B cell (primary cell): ENCODE data around the gene C12orf75. TPM values are rescaled to one million over a fixed set of nuclear protein-coding genes. Genes with fewer than 3 reads are reported as not detected.
"Not testable (repeated sequence)": the region's sequence is repeated elsewhere in the genome, so short reads cannot be mapped to it uniquely, and the experiment has no call there.

Experiments
- ATAC-seq: fragments of 200-7000 bp; cut with Tn5 transposase; one replicate; pipeline ENCODE4 v1.10.0; 2021; ENCODE audit warnings: low read depth, mild to moderate bottlenecking, moderate number of reproducible peaks, moderate library complexity
- CTCF ChIA-PET: fragments of 350-600 bp; sonication (Branson Sonifier 250); formaldehyde crosslinking; loops from one replicate; lab custom pipeline; 2021; ENCODE audit warnings: antibody characterized with exemption, inconsistent platforms; lab: Charles Lee
- POLR2A ChIA-PET: fragments of 350-600 bp; sonication (Branson Sonifier 250); formaldehyde crosslinking; loops from one replicate; lab custom pipeline; 2021; ENCODE audit warnings: antibody characterized with exemption; lab: Charles Lee
- DNase-seq: peaks from one replicate; pipeline ENCODE4 v3.0.0; 2013
- H2AFZ ChIP-seq: 2 replicates; pipeline ENCODE4 v1.6.1; 2012; ENCODE audit warnings: mild to moderate bottlenecking, low read depth, low read length; ENCODE audit not compliant: insufficient read depth, poor library complexity, severe bottlenecking
- H3K27ac ChIP-seq, 2 donors: 1 replicate in 1 of 2; 2 replicates in 1 of 2; pipeline ENCODE4 v1.5.1; 2012 to 2013; ENCODE audit warnings: low read length in 2 of 2, mild to moderate bottlenecking in 2 of 2, moderate library complexity in 1 of 2
- H3K27me3 ChIP-seq, 4 experiments: fragments of 200-600 bp in 1 of 4; sonication (generic) in 1 of 4; replicated peaks in 1 of 4; 1 replicate in 2 of 4; 2 replicates in 2 of 4; pipeline versions ENCODE4 v1.6.1 to v1.7.0; 2013 to 2016; ENCODE audit warnings: low read length in 3 of 4, mild to moderate bottlenecking in 2 of 4, mixed read lengths in 1 of 4, moderate library complexity in 1 of 4; ENCODE audit not compliant: insufficient read depth in 4 of 4, control insufficient read depth in 3 of 4; ENCODE audit errors: control extremely low read depth in 1 of 4
- H3K36me3 ChIP-seq, 2 experiments: replicated peaks in 1 of 2; 1 replicate in 1 of 2; 2 replicates in 1 of 2; pipeline versions ENCODE4 v1.6.1 to v1.7.1; 2013; ENCODE audit warnings: low read length in 1 of 2; ENCODE audit not compliant: insufficient read depth in 2 of 2, control insufficient read depth in 1 of 2; ENCODE audit errors: control extremely low read depth in 1 of 2, extremely low read depth in 1 of 2
- H3K4me1 ChIP-seq, 2 donors: fragments of 200-600 bp in 1 of 2; sonication (generic) in 1 of 2; 1 replicate in 1 of 2; 2 replicates in 1 of 2; pipeline versions ENCODE4 v1.5.1 to v1.6.1; 2013 to 2017; ENCODE audit warnings: low read length in 2 of 2; ENCODE audit not compliant: control insufficient read depth in 2 of 2, insufficient read depth in 2 of 2
- H3K4me2 ChIP-seq: replicated peaks from 2 replicates; pipeline ENCODE3; 2012; ENCODE audit warnings: mild to moderate bottlenecking, low read depth, low read length; ENCODE audit not compliant: poor library complexity, severe bottlenecking
- H3K4me3 ChIP-seq, 5 experiments: fragments of 200-600 bp in 1 of 5; sonication (generic) in 1 of 5; 1 replicate in 3 of 5; 2 replicates in 2 of 5; pipeline versions ENCODE4 v1.5.1 to v1.7.0; 2011 to 2016; ENCODE audit warnings: low read length in 4 of 5, mild to moderate bottlenecking in 4 of 5, low read depth in 2 of 5, control low read depth in 1 of 5, moderate library complexity in 1 of 5; ENCODE audit not compliant: insufficient read depth in 1 of 5; ENCODE audit errors: control extremely low read depth in 1 of 5, extremely low read depth in 1 of 5
- H3K79me2 ChIP-seq: fragments of 200-600 bp; sonication (generic); one replicate; pipeline ENCODE4 v1.6.0; 2016; ENCODE audit warnings: low read length; ENCODE audit not compliant: control insufficient read depth, insufficient read depth
- H3K9ac ChIP-seq: fragments of 200-600 bp; sonication (generic); 2 replicates; pipeline ENCODE4 v1.6.1; 2017; ENCODE audit warnings: mild to moderate bottlenecking, low read length, moderate library complexity
- H3K9me3 ChIP-seq, 3 donors: one replicate each; pipeline versions ENCODE4 v1.6.1 to v1.7.1; 2013; ENCODE audit warnings: low read length in 2 of 3; ENCODE audit not compliant: control insufficient read depth in 2 of 3, insufficient read depth in 1 of 3; ENCODE audit errors: control extremely low read depth in 1 of 3
- H4K20me1 ChIP-seq: 2 replicates; pipeline ENCODE4 v1.6.0; 2012; ENCODE audit warnings: mild to moderate bottlenecking, low read length; ENCODE audit not compliant: insufficient read depth, control insufficient read depth, poor library complexity, severe bottlenecking
- H3K27ac Mint-ChIP-seq: one replicate; pipeline ENCODE4 v1.8.0; 2021; ENCODE audit warnings: mixed read lengths
- H3K27me3 Mint-ChIP-seq: one replicate; pipeline ENCODE4 v1.8.0; 2021; ENCODE audit warnings: mixed read lengths
- H3K4me1 Mint-ChIP-seq: one replicate; pipeline ENCODE4 v1.8.0; 2021; ENCODE audit warnings: mixed read lengths
- H3K4me3 Mint-ChIP-seq: one replicate; pipeline ENCODE4 v1.8.0; 2021; ENCODE audit warnings: mixed read lengths
- H3K9me3 Mint-ChIP-seq: one replicate; pipeline ENCODE4 v1.8.0; 2022; ENCODE audit warnings: mixed read lengths; ENCODE audit not compliant: insufficient read depth
- EZH2 ChIP-seq: IDR thresholded peaks from 2 replicates; pipeline ENCODE4 v1.6.1; 2012; ENCODE audit warnings: borderline replicate concordance, low read depth, mild to moderate bottlenecking, moderate library complexity, low read length; ENCODE audit not compliant: insufficient read depth, poor library complexity, severe bottlenecking
- WGBS: methylation state at CpG from one replicate; pipeline ENCODE4 v1.1.5; 2013; ENCODE audit warnings: missing lambda C conversion rate; ENCODE audit not compliant: insufficient coverage; 5-methylcytosine and 5-hydroxymethylcytosine counted together
- intact Hi-C: fragments of 100-400 bp; cut with micrococcal nuclease; formaldehyde crosslinking; loops from one replicate; pipeline ENCODE4 v1.10.0; 2022
- polyA plus RNA-seq: library from polyadenylated mRNA; depleted of rRNA; stranded (reverse); fragments of >200 nt; gene quantifications from 2 replicates; pipeline ENCODE4 v1.2.3, GENCODE V29; 2012
- total RNA-seq, 2 donors: library from RNA; stranded (reverse); fragments of 120-200 nt in 1 of 2; gene quantifications; 1 replicate in 1 of 2; 2 replicates in 1 of 2; pipeline versions ENCODE4 v1.2.3 to v1.2.4, GENCODE V29; 2013 to 2022
- TF ChIP-seq, protein P1 (sequence below): fragments of 200-600 bp; IDR thresholded peaks from one replicate; pipeline ENCODE4 v1.8.0; 2022; ENCODE audit warnings: antibody characterized with exemption, mild to moderate bottlenecking

C12orf75 gene
- total and polyA plus RNA-seq, 2 donors (not counting 1 experiment from before 2014, with no cell fraction given) = 8.5 to 12.9 TPM

GRCh38 chr12:105338966-105339365 lies 8.5 kb downstream of the C12orf75 start:
- Mint-ChIP-seq H3K4me1 (peaks cover 18% of the 10 kb centered on the region), H3K9me3 (peaks cover 12% of the 10 kb centered on the region), H3K27me3 (no peaks in the 10 kb centered on the region), H3K27ac (no peak overlapping the region), H3K4me3 (no peak overlapping the region)
- Histone ChIP-seq H2AFZ (no peak overlapping the region), H3K9me3 (peaks cover 0 to 19% (median 17%) of the 10 kb centered on the region in 3 donors), H3K4me3 (no peak overlapping the region), H3K36me3 (peaks cover 2 to 3% of the 10 kb centered on the region in 2 experiments), H3K9ac (no peak overlapping the region), H4K20me1 (no peaks in the 10 kb centered on the region), H3K4me2 (no peak overlapping the region), H3K27me3 (no peaks in the 10 kb centered on the region), H3K4me1 (peaks cover 8 to 9% of the 10 kb centered on the region in 2 donors), H3K79me2 (peaks cover 80% of the 10 kb centered on the region), H3K27ac (no peak overlapping the region)
- DNase-seq (no peak), ATAC-seq (no peak)
- intact Hi-C loops = no loop called here
- WGBS = no CpG with 5 or more reads among the region's 1 CpG
- TF ChIP-seq EZH2 = no peak
- TF ChIP-seq, protein P1, sequence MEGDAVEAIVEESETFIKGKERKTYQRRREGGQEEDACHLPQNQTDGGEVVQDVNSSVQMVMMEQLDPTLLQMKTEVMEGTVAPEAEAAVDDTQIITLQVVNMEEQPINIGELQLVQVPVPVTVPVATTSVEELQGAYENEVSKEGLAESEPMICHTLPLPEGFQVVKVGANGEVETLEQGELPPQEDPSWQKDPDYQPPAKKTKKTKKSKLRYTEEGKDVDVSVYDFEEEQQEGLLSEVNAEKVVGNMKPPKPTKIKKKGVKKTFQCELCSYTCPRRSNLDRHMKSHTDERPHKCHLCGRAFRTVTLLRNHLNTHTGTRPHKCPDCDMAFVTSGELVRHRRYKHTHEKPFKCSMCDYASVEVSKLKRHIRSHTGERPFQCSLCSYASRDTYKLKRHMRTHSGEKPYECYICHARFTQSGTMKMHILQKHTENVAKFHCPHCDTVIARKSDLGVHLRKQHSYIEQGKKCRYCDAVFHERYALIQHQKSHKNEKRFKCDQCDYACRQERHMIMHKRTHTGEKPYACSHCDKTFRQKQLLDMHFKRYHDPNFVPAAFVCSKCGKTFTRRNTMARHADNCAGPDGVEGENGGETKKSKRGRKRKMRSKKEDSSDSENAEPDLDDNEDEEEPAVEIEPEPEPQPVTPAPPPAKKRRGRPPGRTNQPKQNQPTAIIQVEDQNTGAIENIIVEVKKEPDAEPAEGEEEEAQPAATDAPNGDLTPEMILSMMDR = no peak
- ChIA-PET POLR2A (no interaction called here), CTCF (interaction anchor here (0.6 kb wide), 1 partner anchor 45 kb away, joined by 3 read pairs; no protein-coding TSS in a partner anchor)

DNA sequence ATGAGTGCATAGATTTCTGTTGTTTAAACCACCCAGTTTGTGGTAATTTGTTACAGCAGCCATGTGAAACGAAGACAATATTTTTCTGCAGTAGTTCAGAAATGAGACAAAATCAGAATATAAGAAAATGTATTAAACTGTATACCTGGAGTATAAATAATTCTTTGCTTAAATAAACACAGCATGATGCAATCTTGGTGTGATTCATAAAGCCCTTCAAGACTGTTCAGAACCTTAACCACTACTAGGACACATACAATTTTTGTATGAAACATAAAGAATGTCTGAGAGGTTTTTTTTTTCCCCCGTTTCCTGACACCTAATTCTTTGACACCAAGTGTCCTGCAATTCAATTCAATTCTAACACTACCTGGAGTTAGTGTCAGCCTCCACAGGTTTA lies 10.5 kb downstream of the C12orf75 start:
- H3K4me1 Mint-ChIP-seq = peaks cover 12% of the 10 kb centered on the region
- no peaks in the 10 kb centered on the region for H3K27me3 Mint-ChIP-seq
- Histone ChIP-seq H3K79me2 (peaks cover 75% of the 10 kb centered on the region), H3K4me1 (peaks cover 2% of the 10 kb centered on the region in 2 donors), H3K9me3 (peaks cover 0 to 19% (median 17%) of the 10 kb centered on the region in 3 donors), H3K27ac (no peak overlapping the region), H3K9ac (no peak overlapping the region), H3K27me3 (no peaks in the 10 kb centered on the region), H3K36me3 (peaks cover 3% of the 10 kb centered on the region in 2 experiments), H4K20me1 (no peaks in the 10 kb centered on the region), H2AFZ (no peak overlapping the region), H3K4me3 (no peak overlapping the region), H3K4me2 (no peak overlapping the region)
- CTCF ChIA-PET = no interaction called here
- H3K4me3 Mint-ChIP-seq = no peak overlapping the region
- peaks cover 12% of the 10 kb centered on the region for H3K9me3 Mint-ChIP-seq
- no CpG with 5 or more reads among the region's 2 CpGs for WGBS
- ATAC-seq (no peak), DNase-seq (no peak)
- TF ChIP-seq EZH2 = no peak
- TF ChIP-seq, protein P1 = no peak
- POLR2A ChIA-PET = no interaction called here
- intact Hi-C loops = no loop called here
- H3K27ac Mint-ChIP-seq = no peak overlapping the region

DNA sequence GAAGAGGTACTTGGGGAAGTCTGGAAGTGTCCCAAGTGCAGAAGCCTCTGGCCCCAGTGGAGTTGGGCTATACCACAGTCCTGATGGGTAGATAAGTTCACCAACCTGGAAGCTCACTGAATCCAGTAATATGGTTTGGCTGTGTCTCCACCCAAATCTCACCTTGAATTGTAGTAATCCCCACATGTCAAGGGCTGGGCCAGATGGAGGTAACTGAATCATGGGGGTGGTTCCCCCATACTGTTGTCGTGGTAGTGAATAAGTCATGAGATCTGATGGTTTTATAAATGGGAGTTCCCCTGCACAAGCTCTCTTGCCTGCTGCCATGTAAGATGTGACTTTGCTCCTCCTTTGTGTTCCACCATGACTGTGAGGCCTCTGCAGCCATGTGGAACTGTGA lies 11.1 kb downstream of the C12orf75 start:
- intact Hi-C loops, H3K27me3 Mint-ChIP-seq, H3K4me2 ChIP-seq, DNase-seq, H3K9ac ChIP-seq, ATAC-seq, H3K27ac ChIP-seq, H2AFZ ChIP-seq, CTCF ChIA-PET, H3K27me3 ChIP-seq, H3K4me1 ChIP-seq, H3K36me3 ChIP-seq, H3K4me3 Mint-ChIP-seq, H3K27ac Mint-ChIP-seq, H3K4me3 ChIP-seq, POLR2A ChIA-PET, H4K20me1 ChIP-seq: not testable (repeated sequence)
- no CpG with 5 or more reads among the region's 1 CpG for WGBS
- peaks cover 0 to 19% (median 17%) of the 10 kb centered on the region in 3 donors for H3K9me3 ChIP-seq
- peaks cover 12% of the 10 kb centered on the region for H3K9me3 Mint-ChIP-seq
- peaks cover 10% of the 10 kb centered on the region for H3K4me1 Mint-ChIP-seq
- peaks cover 71% of the 10 kb centered on the region for H3K79me2 ChIP-seq
